Neuronal stem cell (in vitro differentiated cells): Measurements from ENCODE around the gene DIDO1.

Experiments used
- DNase-seq: peaks from one replicate; pipeline ENCODE4 v3.0.0-alpha.2; 2013; ENCODE audit warnings: low spot score
- H2AFZ ChIP-seq: one replicate; pipeline ENCODE4 v1.6.1; 2013; ENCODE audit warnings: mild to moderate bottlenecking, low read length, inconsistent platforms
- H2AK5ac ChIP-seq: 2 replicates; pipeline ENCODE4 v1.6.1; 2013; ENCODE audit warnings: low read depth, mild to moderate bottlenecking, inconsistent platforms, low read length, moderate library complexity, mixed read lengths
- H2BK120ac ChIP-seq: 2 replicates; pipeline ENCODE4 v1.6.1; 2013; ENCODE audit warnings: low read depth, mild to moderate bottlenecking, inconsistent platforms, low read length, moderate library complexity, mixed read lengths
- H2BK12ac ChIP-seq: one replicate; pipeline ENCODE4 v1.6.1; 2013; ENCODE audit warnings: low read length, inconsistent platforms
- H2BK15ac ChIP-seq: 2 replicates; pipeline ENCODE4 v1.6.1; 2013; ENCODE audit warnings: mild to moderate bottlenecking, low read length, inconsistent platforms, mixed read lengths
- H2BK5ac ChIP-seq: one replicate; pipeline ENCODE4 v1.6.1; 2013; ENCODE audit warnings: inconsistent platforms, mild to moderate bottlenecking, low read length, moderate library complexity
- H3K14ac ChIP-seq: one replicate; pipeline ENCODE4 v1.6.1; 2013; ENCODE audit warnings: low read length, inconsistent platforms
- H3K18ac ChIP-seq: 2 replicates; pipeline ENCODE4 v1.6.1; 2013; ENCODE audit warnings: low read length, inconsistent platforms
- H3K23ac ChIP-seq: 2 replicates; pipeline ENCODE4 v1.6.1; 2013; ENCODE audit warnings: low read depth, mild to moderate bottlenecking, mixed read lengths, low read length, inconsistent platforms; ENCODE audit not compliant: poor library complexity
- H3K27ac ChIP-seq: replicated peaks from 3 replicates; pipeline ENCODE4 v1.5.1; 2013; ENCODE audit warnings: low read length, inconsistent platforms
- H3K27me3 ChIP-seq, 3 experiments: 2 replicates each; pipeline ENCODE4 v1.6.1; 2013; ENCODE audit warnings: low read length in 3 of 3, mild to moderate bottlenecking in 2 of 3, inconsistent platforms in 1 of 3, low read depth in 1 of 3, mixed read lengths in 1 of 3, moderate library complexity in 1 of 3; ENCODE audit not compliant: control insufficient read depth in 3 of 3, insufficient read depth in 3 of 3
- H3K36me3 ChIP-seq, 2 donors: replicated peaks in 1 of 2; 2 replicates each; pipeline ENCODE4 v1.6.1; 2013; ENCODE audit warnings: low read length in 2 of 2; ENCODE audit not compliant: control insufficient read depth in 2 of 2, insufficient read depth in 2 of 2
- H3K4ac ChIP-seq: 2 replicates; pipeline ENCODE4 v1.6.1; 2013; ENCODE audit warnings: inconsistent platforms, mild to moderate bottlenecking, low read length, moderate library complexity
- H3K4me1 ChIP-seq, 2 donors: 1 replicate in 1 of 2; 2 replicates in 1 of 2; pipeline ENCODE4 v1.6.1; 2013; ENCODE audit warnings: low read length in 2 of 2, low read depth in 1 of 2; ENCODE audit not compliant: control insufficient read depth in 2 of 2, insufficient read depth in 1 of 2
- H3K4me2 ChIP-seq: one replicate; pipeline ENCODE4 v1.6.1; 2013; ENCODE audit warnings: mild to moderate bottlenecking, low read length, inconsistent platforms; ENCODE audit not compliant: insufficient read depth, poor library complexity, severe bottlenecking
- H3K4me3 ChIP-seq, 2 donors: 2 replicates each; pipeline ENCODE4 v1.5.1; 2013; ENCODE audit warnings: low read length in 2 of 2, mild to moderate bottlenecking in 2 of 2, inconsistent platforms in 1 of 2, moderate library complexity in 1 of 2
- H3K79me1 ChIP-seq: one replicate; pipeline ENCODE4 v1.6.1; 2013; ENCODE audit warnings: low read depth, mild to moderate bottlenecking, inconsistent platforms, low read length, moderate library complexity
- H3K9ac ChIP-seq: one replicate; pipeline ENCODE4 v1.6.1; 2013; ENCODE audit warnings: mild to moderate bottlenecking, low read depth, low read length, inconsistent platforms; ENCODE audit not compliant: poor library complexity
- H3K9me3 ChIP-seq, 2 donors: replicated peaks in 1 of 2; 2 replicates each; pipeline versions ENCODE3 to v1.6.1; 2013; ENCODE audit warnings: low read length in 2 of 2, mild to moderate bottlenecking in 2 of 2, inconsistent platforms in 1 of 2, low read depth in 1 of 2, mixed read lengths in 1 of 2, moderate library complexity in 1 of 2; ENCODE audit not compliant: control insufficient read depth in 2 of 2, insufficient read depth in 1 of 2
- H4K8ac ChIP-seq: one replicate; pipeline ENCODE4 v1.6.1; 2013; ENCODE audit warnings: low read depth, mild to moderate bottlenecking, inconsistent platforms, low read length, moderate library complexity
- H4K91ac ChIP-seq: one replicate; pipeline ENCODE4 v1.6.1; 2013; ENCODE audit warnings: low read length, low read depth, mild to moderate bottlenecking, inconsistent platforms; ENCODE audit not compliant: poor library complexity
- WGBS, 2 donors: extraction: QIAGEN DNeasy Blood & Tissue Kit; methylation state at CpG; one replicate each; pipeline ENCODE4 v1.1.7; 2013; ENCODE audit warnings: missing lambda C conversion rate in 2 of 2, mixed read lengths in 1 of 2; ENCODE audit not compliant: insufficient read length in 2 of 2, insufficient replicate concordance in 1 of 2; ENCODE audit errors: extremely low coverage in 2 of 2; 5-methylcytosine and 5-hydroxymethylcytosine counted together

The DIDO1 gene

DNA sequence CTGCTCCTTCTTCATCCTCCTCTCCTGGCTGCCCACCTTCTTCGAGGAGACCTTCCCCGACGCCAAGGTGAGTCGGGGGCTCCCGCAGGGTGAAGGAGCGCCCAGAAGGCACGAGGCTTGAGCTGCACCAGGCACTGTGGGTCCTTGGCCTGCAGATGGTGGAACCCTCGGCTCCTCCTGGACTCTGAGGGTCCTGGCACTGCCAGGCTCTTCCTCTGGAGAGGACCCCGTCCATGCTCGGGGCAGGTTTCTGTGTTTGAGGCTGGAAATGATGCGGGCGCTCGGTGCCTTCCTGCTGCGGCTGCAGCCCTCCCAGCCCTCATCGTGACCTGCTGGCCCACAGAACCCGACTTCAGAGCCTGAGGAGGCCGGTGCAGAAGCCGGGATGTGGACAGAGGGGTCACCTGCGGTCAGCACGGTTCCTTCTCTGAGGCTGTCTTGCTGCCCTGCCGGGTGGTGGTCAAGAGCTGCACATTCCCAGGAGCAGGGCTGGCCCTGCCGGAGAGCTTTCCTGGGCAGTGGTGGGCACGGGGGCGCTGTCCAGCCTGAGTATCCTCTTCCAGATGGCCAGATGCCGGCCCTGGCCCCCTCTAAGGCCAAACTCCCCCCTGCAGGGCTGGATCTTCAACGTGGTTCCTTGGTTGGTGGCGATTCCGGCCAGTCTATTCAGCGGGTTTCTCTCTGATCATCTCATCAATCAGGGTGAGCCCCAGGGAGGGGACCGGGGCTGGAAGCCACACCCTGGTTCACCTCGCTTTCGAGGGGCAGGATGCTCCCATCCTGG is 37.5 kb upstream of the DIDO1 start:
- Histone ChIP-seq H3K4me1 (peaks cover 0 to 2% of the 10 kb centered on the region in 2 donors), H3K14ac (peak overlapping the region; percentile 94), H3K18ac (peak overlapping the region; percentile 52), H3K4me2 (no peak overlapping the region), H2BK5ac (peak overlapping the region; percentile 53), H3K9me3 (peaks cover 0 to 2% of the 10 kb centered on the region in 2 donors), H3K9ac (no peak overlapping the region), H3K4me3 (no peak overlapping the region), H2BK120ac (no peak overlapping the region), H2AFZ (no peak overlapping the region), H2BK15ac (peak overlapping the region; percentile 58), H3K36me3 (no peaks in the 10 kb centered on the region), H3K27ac (no peak overlapping the region), H4K91ac (no peak overlapping the region), H3K27me3 (peaks cover 0 to 46% (median 0%) of the 10 kb centered on the region in 3 experiments), H2BK12ac (no peak overlapping the region), H3K79me1 (no peaks in the 10 kb centered on the region), H4K8ac (peak overlapping the region; percentile 92), H2AK5ac (peak overlapping the region; percentile 88), H3K23ac (peak overlapping the region; percentile 73), H3K4ac (no peak overlapping the region)
- WGBS, 2 donors = no CpG with 5 or more reads among the region's 32 CpGs
- DNase-seq = no peak

DNA sequence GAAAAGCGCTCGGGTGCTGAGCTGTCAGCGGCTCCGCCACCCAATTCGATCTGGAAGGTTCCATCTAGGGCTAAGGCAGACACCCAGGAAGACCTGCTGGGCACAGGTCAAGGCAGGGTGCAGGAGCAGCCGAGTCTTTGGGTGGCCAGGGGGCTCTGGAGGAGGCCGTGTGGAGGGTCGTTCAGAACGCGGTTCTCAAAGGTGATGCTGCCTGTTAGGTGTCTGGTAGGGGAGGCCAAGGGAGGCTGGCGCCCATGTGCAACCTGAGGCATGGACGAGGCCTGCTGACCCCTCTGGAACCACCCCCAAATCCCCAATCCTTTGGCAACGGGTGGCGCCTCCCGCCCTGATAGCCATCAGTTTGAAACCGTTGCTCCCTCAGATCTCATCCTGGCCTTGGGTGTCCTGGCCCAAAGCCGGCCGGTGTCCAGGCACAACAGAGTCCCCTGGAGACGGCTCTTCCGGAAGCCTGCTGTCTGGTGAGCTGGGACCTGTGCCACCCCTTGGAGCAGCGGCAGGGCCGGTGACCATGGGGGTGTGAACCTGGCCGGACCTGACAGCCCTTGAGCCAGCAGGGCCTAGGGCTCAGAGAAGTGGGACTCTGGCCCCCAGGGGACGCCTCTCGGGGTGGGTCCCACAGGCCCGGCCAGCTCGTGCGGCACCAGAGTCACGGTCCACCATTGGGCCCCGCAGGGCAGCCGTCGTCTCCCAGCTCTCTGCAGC is 36.7 kb upstream of the DIDO1 start:
- Histone ChIP-seq H2BK15ac (peak overlapping the region; percentile 67), H3K27me3 (peaks cover 0 to 39% (median 0%) of the 10 kb centered on the region in 3 experiments), H3K4me1 (peaks cover 0 to 2% of the 10 kb centered on the region in 2 donors), H3K23ac (peak overlapping the region; percentile 73), H3K18ac (peak overlapping the region; percentile 52), H3K79me1 (no peaks in the 10 kb centered on the region), H3K4me2 (no peak overlapping the region), H3K14ac (no peak overlapping the region), H3K4me3 (peak overlapping the region in 1 of 2 donors; percentile 27), H3K9ac (peak overlapping the region; percentile 60), H2BK5ac (peak overlapping the region; percentile 53), H3K36me3 (no peaks in the 10 kb centered on the region), H3K9me3 (peaks cover 0 to 2% of the 10 kb centered on the region in 2 donors), H4K8ac (peak overlapping the region; percentile 92), H3K4ac (no peak overlapping the region), H2BK120ac (no peak overlapping the region), H2AK5ac (peak overlapping the region; percentile 60), H3K27ac (no peak overlapping the region), H4K91ac (no peak overlapping the region), H2BK12ac (peak overlapping the region; percentile 22), H2AFZ (no peak overlapping the region)
- no peak for DNase-seq
- WGBS, 2 donors = no CpG with 5 or more reads among the region's 32 CpGs

DNA sequence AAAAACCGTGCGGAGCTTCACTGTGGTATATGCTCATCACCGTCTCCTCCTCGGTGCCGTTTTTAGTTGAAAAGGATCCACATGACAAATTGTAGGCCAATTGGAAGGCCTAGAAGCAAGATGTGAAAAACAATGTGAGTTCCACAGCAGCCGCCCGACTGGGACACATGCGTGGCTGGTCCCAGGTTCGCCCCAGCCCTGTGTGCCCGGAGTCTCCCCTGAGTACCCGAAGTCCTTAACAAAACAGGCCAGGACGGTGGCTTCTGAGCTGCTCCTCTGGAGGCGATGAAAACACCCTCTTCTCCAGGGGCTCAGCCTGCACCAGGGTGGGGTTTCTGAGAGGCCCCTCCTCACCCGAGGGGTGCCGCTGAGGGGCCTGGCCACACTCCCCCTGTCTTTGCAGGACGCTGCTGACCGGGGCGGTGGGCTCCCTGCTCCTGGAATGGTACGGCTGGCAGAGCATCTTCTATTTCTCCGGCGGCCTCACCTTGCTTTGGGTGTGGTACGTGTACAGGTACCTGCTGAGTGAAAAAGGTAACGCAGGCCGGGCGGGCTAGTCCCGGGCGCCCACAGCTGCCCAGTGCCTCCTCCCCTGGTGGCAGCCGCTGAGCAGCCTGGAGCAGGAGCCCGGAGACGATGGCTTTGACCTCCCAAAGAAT is 36.0 kb upstream of the DIDO1 start:
- WGBS, 2 donors = no CpG with 5 or more reads among the region's 30 CpGs
- peaks cover 0 to 4% of the 10 kb centered on the region in 2 donors for H3K36me3 ChIP-seq
- peak overlapping the region; percentile 60 for H2AK5ac ChIP-seq

More for the DNA sequence above, 36.0 kb upstream of the DIDO1 start:
- Histone ChIP-seq H3K27ac (no peak overlapping the region), H2BK12ac (peak overlapping the region; percentile 14), H2AFZ (no peak overlapping the region), H3K4me2 (no peak overlapping the region), H3K9ac (no peak overlapping the region), H3K4me1 (peaks cover 0 to 5% of the 10 kb centered on the region in 2 donors), H3K4ac (no peak overlapping the region), H3K27me3 (peaks cover 0 to 33% (median 0%) of the 10 kb centered on the region in 3 experiments), H3K79me1 (peaks cover 4% of the 10 kb centered on the region), H2BK120ac (no peak overlapping the region), H4K91ac (no peak overlapping the region), H3K14ac (no peak overlapping the region), H3K9me3 (peaks cover 0 to 5% of the 10 kb centered on the region in 2 donors), H3K18ac (no peak overlapping the region), H4K8ac (no peak overlapping the region), H3K4me3 (no peak overlapping the region), H2BK15ac (peak overlapping the region; percentile 67), H2BK5ac (no peak overlapping the region), H3K23ac (no peak overlapping the region)
- DNase-seq = no peak
